Measurements from ENCODE around the gene MAOA.
A peak's percentile ranks its signal among the peaks of the same experiment; 100 is the strongest.
"Not testable (repeated sequence)": the region's sequence is repeated elsewhere in the genome, so short reads cannot be mapped to it uniquely, and the experiment has no call there.

MAOA gene

DNA sequence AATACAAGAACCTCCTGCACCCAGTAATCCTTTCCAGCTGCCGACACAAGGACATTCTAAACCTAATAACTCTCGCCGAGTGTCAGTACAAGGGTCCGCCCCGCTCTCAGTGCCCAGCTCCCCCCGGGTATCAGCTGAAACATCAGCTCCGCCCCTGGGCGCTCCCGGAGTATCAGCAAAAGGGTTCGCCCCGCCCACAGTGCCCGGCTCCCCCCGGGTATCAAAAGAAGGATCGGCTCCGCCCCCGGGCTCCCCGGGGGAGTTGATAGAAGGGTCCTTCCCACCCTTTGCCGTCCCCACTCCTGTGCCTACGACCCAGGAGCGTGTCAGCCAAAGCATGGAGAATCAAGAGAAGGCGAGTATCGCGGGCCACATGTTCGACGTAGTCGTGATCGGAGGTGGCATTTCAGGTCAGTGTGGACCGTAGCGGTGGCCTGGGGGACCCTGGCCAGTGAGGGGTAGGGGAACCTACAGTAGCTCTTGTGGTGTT lies at the start of gene MAOA:
MAOA (plus strand) TSS at position 295 of the 490 bp plus-strand sequence; CDS start at position 338, 43 bp downstream.
- peak within 1 kb of the TSS; percentile 41 for H3K9ac ChIP-seq (ENCODE audit: insufficient read length)
- H3K36me3 ChIP-seq (ENCODE audit: insufficient read depth, low read length), result no peaks in the 10 kb centered on the region
- H3K27ac ChIP-seq, result no peak within 1 kb of the TSS
- no peaks in the 10 kb centered on the region for H3K9me3 ChIP-seq (ENCODE audit: low read depth, low read length)
- peak within 1 kb of the TSS; percentile 79 for H3K4me3 ChIP-seq
- no peak for TF ChIP-seq EZH2 (IDR thresholded peaks at IDR 0.05)
- no peak for TF ChIP-seq POLR2AphosphoS5 (IDR thresholded peaks at IDR 0.05; ENCODE audit: borderline replicate concordance, low read depth, low read length)
- no peak for TF ChIP-seq FOXP2 (optimal IDR thresholded peaks at IDR 0.05; ENCODE audit: control extremely low read depth, extremely low read length, insufficient read depth)
- no peak for DNase-seq (ENCODE audit: low read depth, low spot score)

DNA sequence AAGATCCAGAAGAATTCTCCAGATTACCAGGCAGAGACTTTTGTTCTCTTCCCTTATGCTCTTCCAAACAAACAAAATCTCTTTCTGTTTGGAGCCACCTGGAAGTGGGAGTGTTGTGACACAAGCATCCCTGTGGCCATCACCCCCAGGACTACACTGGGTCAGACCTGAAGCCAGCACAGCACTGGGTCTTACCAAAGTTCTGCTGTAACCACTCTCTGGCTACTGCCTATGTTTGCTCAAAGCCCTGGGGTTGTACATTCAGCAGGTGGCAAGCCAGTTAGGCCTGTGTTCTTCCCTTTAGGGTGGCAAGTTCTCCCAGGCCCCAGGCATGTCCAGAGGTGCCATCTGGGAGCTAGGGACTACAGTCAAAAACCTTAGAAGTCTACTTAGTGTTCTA lies 43.7 kb upstream of the MAOA start:
- Histone ChIP-seq H3K27ac (no peak overlapping the region), H3K9me3 (ENCODE audit: low read depth, low read length) (no peaks in the 10 kb centered on the region), H3K36me3 (ENCODE audit: insufficient read depth, low read length) (no peaks in the 10 kb centered on the region), H3K9ac (ENCODE audit: insufficient read length) (no peak overlapping the region), H3K4me3 (no peak overlapping the region)
- TF ChIP-seq FOXP2 (optimal IDR thresholded peaks at IDR 0.05; ENCODE audit: control extremely low read depth, extremely low read length, insufficient read depth), result no peak
- no peak for TF ChIP-seq EZH2 (IDR thresholded peaks at IDR 0.05)
- TF ChIP-seq POLR2AphosphoS5 (IDR thresholded peaks at IDR 0.05; ENCODE audit: borderline replicate concordance, low read depth, low read length), result no peak
- no peak for DNase-seq (ENCODE audit: low read depth, low spot score)

DNA sequence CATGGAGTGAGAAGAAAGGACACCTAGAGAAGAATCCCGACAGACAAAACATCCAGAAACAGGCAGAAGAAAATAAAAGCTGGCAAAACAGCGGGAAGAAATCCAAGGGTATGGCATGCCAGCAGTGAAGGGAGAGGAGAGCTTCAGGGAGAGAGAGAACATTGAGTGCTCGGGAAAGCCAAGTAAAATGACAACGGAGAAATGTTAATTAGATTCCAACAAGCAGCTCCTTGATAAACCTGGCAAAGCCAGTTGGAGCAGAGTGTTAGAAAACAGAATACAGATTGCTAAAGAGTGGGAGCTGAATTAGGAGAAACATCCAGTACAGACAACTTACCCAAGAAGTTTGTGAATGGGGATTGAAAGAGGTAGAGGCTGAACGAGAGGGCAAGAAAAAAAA lies 40.4 kb upstream of the MAOA start:
- H3K9me3 ChIP-seq (ENCODE audit: low read depth, low read length), result no peaks in the 10 kb centered on the region
- H3K36me3 ChIP-seq (ENCODE audit: insufficient read depth, low read length), result no peaks in the 10 kb centered on the region
- DNase-seq (ENCODE audit: low read depth, low spot score), result no peak
- H3K27ac ChIP-seq, result no peak overlapping the region
- TF ChIP-seq FOXP2 (optimal IDR thresholded peaks at IDR 0.05; ENCODE audit: control extremely low read depth, extremely low read length, insufficient read depth), result no peak
- no peak overlapping the region for H3K4me3 ChIP-seq
- H3K9ac ChIP-seq (ENCODE audit: insufficient read length), result no peak overlapping the region

DNA sequence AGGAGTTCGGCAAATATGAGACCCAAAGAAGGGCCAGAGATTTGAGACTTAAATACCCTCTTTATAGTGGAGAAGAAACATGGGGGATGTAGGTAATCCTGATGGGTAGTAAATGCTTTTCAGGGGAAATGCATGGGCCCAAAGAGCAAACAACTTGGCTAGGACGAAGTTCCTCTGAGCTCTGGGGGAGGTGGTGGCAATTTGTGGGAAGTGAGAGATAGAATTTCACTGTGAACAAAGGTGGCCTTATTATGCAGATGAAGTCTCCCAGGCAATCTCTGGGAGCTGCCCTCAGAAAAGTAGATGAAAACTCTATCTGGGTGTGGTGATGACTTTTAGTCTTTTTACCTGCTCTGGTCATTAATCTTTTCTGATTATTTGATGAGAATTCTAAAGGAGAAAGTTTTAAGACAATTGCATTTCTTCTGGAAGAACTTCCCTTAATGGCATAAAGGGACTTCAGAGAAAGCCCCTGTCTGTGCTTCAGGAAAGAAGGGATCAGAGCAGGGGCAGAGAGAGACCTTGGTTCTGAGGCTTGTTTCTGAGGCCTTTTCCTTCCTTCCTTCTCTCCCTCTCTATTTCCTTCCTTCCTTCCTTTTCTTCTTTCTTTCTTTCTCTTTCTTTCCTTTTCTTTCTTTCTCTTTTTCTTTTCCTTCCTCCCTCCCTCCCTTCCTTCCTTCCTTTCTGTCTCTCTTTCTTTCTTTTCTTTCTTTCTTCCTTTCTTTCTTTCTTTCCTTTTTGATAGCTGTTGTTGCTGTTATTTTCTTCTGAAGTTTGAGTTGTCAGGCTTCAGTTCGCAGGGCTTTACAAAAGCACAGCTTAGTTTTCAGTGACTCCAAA lies 37.5 kb upstream of the MAOA start:
- no peaks in the 10 kb centered on the region for H3K36me3 ChIP-seq (ENCODE audit: insufficient read depth, low read length)
- no peak for TF ChIP-seq FOXP2 (optimal IDR thresholded peaks at IDR 0.05; ENCODE audit: control extremely low read depth, extremely low read length, insufficient read depth)
- DNase-seq (ENCODE audit: low read depth, low spot score), result no peak
- H3K9ac ChIP-seq (ENCODE audit: insufficient read length), result no peak overlapping the region
- no peaks in the 10 kb centered on the region for H3K9me3 ChIP-seq (ENCODE audit: low read depth, low read length)
- H3K4me3 ChIP-seq, result no peak overlapping the region
- no peak overlapping the region for H3K27ac ChIP-seq

DNA sequence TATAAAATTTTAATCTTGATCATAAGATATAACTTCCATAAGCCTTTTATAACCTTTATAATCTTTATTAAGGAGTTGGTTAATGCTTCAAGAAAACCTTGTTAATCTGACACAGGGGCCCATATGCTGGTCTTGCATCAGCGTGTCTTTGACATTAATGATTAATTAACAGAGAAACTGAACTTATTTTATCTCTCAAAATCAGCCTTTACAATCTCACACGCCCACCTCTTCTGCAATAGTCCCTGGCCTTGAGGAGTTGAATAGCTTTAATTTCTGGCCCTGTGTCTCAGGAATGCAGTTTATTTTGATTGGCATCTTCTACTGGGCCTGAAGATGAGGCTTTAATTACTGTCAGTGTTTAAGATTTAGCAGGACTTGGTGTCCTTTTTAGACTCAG lies 36.2 kb upstream of the MAOA start:
- not testable (repeated sequence) for H3K27ac ChIP-seq; H3K36me3 ChIP-seq (ENCODE audit: insufficient read depth, low read length); H3K9ac ChIP-seq (ENCODE audit: insufficient read length); DNase-seq (ENCODE audit: low read depth, low spot score); H3K4me3 ChIP-seq; H3K9me3 ChIP-seq (ENCODE audit: low read depth, low read length)

DNA sequence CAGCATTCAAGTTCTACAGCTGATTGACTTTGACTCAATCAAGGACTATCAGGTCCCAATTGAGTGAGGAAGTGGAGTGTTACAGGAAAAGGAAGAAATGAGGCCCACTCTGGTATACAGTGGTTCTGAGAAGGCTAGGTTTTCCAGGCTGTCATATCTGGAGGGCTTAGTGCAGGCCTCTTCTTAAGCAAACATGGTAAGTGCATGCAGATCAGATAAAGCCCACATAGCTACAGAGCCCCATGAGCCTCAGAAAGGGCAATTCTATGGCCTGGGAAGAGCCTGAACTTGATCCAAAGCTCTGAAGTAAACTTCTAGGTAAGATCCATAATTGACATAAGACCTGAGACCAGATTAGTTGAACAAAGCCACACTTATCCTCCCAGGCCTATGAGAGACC lies 29.0 kb upstream of the MAOA start:
- no peak for DNase-seq (ENCODE audit: low read depth, low spot score)
- no peaks in the 10 kb centered on the region for H3K36me3 ChIP-seq (ENCODE audit: insufficient read depth, low read length)
- TF ChIP-seq EZH2 (IDR thresholded peaks at IDR 0.05) (no peak), FOXP2 (optimal IDR thresholded peaks at IDR 0.05; ENCODE audit: control extremely low read depth, extremely low read length, insufficient read depth) (no peak), POLR2AphosphoS5 (IDR thresholded peaks at IDR 0.05; ENCODE audit: borderline replicate concordance, low read depth, low read length) (no peak)
- no peak overlapping the region for H3K4me3 ChIP-seq
- no peak overlapping the region for H3K9ac ChIP-seq (ENCODE audit: insufficient read length)
- H3K9me3 ChIP-seq (ENCODE audit: low read depth, low read length), result no peaks in the 10 kb centered on the region
- no peak overlapping the region for H3K27ac ChIP-seq

DNA sequence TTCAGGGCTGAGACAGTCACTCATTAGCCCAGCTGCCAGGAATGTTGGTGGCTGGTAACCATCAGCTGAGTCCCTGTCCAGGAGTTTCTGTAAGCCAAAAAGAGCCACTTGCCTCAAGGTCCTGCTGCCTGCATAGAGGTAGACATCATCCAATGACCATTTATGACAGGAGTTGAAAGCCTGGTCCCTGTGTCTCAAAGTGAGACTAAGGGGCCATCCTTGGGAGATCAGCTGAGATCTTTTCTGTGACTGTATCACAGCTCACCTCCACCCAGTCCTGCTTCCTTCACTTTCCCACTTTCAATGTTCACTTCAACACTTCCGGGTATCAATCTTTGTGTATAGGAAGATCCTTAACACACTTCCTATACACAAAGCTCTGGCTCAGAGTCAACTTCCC lies 28.4 kb upstream of the MAOA start:
- Histone ChIP-seq H3K4me3 (no peak overlapping the region), H3K27ac (no peak overlapping the region), H3K9me3 (ENCODE audit: low read depth, low read length) (no peaks in the 10 kb centered on the region), H3K36me3 (ENCODE audit: insufficient read depth, low read length) (no peaks in the 10 kb centered on the region), H3K9ac (ENCODE audit: insufficient read length) (no peak overlapping the region)
- TF ChIP-seq FOXP2 (optimal IDR thresholded peaks at IDR 0.05; ENCODE audit: control extremely low read depth, extremely low read length, insufficient read depth) (no peak), EZH2 (IDR thresholded peaks at IDR 0.05) (no peak), POLR2AphosphoS5 (IDR thresholded peaks at IDR 0.05; ENCODE audit: borderline replicate concordance, low read depth, low read length) (no peak)
- no peak for DNase-seq (ENCODE audit: low read depth, low spot score)

DNA sequence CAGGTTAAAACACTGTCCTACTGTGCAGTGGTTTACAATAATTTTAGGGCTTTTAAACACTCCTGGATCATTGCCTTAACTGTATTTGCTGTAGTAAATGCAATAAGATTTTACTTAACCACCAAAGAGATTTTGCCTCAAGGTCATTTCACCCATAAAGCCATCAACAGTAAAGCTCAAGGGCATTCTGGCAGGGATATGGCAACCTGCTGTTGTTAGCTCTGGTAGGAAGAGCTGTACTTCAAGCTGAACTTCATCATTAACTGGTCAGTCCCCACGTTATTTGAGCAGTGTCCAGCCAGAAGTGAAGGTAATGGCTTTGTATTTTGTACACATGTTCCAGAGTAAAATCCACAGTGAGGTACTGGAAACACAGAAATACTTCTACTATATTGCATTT lies 26.9 kb upstream of the MAOA start:
- Histone ChIP-seq H3K4me3 (no peak overlapping the region), H3K9me3 (ENCODE audit: low read depth, low read length) (no peaks in the 10 kb centered on the region), H3K36me3 (ENCODE audit: insufficient read depth, low read length) (no peaks in the 10 kb centered on the region), H3K27ac (no peak overlapping the region), H3K9ac (ENCODE audit: insufficient read length) (no peak overlapping the region)
- no peak for DNase-seq (ENCODE audit: low read depth, low spot score)
- TF ChIP-seq EZH2 (IDR thresholded peaks at IDR 0.05) (no peak), POLR2AphosphoS5 (IDR thresholded peaks at IDR 0.05; ENCODE audit: borderline replicate concordance, low read depth, low read length) (no peak), FOXP2 (optimal IDR thresholded peaks at IDR 0.05; ENCODE audit: control extremely low read depth, extremely low read length, insufficient read depth) (no peak)

DNA sequence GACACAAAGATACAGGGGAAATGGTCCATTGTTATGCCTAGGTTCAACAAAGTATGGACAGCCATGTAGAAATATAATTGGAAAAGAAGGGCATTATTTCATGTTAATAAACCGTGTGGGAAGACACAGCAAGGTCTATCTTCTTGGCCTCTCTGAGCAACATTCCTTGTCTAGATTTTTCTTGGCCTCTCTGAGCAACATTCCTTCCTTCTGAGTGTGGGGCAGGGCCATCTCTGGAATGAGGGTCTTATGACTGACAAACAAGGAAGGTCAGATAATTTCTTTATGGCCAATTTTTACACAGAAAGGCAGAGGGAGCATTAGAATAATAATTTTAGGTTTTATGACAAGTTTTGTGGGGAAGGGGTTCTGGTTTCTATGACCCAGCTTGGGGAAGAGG lies 24.3 kb upstream of the MAOA start:
- H3K9me3 ChIP-seq (ENCODE audit: low read depth, low read length), result no peaks in the 10 kb centered on the region
- TF ChIP-seq POLR2AphosphoS5 (IDR thresholded peaks at IDR 0.05; ENCODE audit: borderline replicate concordance, low read depth, low read length), result no peak
- no peak for TF ChIP-seq EZH2 (IDR thresholded peaks at IDR 0.05)
- TF ChIP-seq FOXP2 (optimal IDR thresholded peaks at IDR 0.05; ENCODE audit: control extremely low read depth, extremely low read length, insufficient read depth), result no peak
- no peaks in the 10 kb centered on the region for H3K36me3 ChIP-seq (ENCODE audit: insufficient read depth, low read length)
- H3K27ac ChIP-seq, result no peak overlapping the region
- H3K4me3 ChIP-seq, result no peak overlapping the region
- DNase-seq (ENCODE audit: low read depth, low spot score), result no peak
- H3K9ac ChIP-seq (ENCODE audit: insufficient read length), result no peak overlapping the region

All from SK-N-MC (cell line).